LHCN-M2 (cell line): ENCODE results near the gene NSDHL. TPM values are rescaled to one million over a fixed set of nuclear protein-coding genes. Genes with fewer than 3 reads are reported as not detected.
"Not testable (repeated sequence)": the region's sequence is repeated elsewhere in the genome, so short reads cannot be mapped to it uniquely, and the experiment has no call there.

Source experiments
- DNase-seq: peaks from one replicate; pipeline ENCODE4 v3.0.0-alpha.2; 2012; ENCODE audit warnings: low read depth
- polyA plus RNA-seq: library from polyadenylated mRNA; unstranded; fragments of >200 nt; gene quantifications from one replicate; pipeline ENCODE4 v1.2.1, GENCODE V29; 2012; ENCODE audit warnings: missing spikeins
- total RNA-seq: library from RNA; depleted of rRNA; stranded (reverse); fragments of >200 nt; gene quantifications from 2 replicates; pipeline ENCODE4 v1.2.3, GENCODE V29; 2014; rRNA removed

NSDHL gene
- total RNA-seq: 14.1 and 15.6 TPM in 2 replicates
- 31.1 TPM for polyA plus RNA-seq

DNA sequence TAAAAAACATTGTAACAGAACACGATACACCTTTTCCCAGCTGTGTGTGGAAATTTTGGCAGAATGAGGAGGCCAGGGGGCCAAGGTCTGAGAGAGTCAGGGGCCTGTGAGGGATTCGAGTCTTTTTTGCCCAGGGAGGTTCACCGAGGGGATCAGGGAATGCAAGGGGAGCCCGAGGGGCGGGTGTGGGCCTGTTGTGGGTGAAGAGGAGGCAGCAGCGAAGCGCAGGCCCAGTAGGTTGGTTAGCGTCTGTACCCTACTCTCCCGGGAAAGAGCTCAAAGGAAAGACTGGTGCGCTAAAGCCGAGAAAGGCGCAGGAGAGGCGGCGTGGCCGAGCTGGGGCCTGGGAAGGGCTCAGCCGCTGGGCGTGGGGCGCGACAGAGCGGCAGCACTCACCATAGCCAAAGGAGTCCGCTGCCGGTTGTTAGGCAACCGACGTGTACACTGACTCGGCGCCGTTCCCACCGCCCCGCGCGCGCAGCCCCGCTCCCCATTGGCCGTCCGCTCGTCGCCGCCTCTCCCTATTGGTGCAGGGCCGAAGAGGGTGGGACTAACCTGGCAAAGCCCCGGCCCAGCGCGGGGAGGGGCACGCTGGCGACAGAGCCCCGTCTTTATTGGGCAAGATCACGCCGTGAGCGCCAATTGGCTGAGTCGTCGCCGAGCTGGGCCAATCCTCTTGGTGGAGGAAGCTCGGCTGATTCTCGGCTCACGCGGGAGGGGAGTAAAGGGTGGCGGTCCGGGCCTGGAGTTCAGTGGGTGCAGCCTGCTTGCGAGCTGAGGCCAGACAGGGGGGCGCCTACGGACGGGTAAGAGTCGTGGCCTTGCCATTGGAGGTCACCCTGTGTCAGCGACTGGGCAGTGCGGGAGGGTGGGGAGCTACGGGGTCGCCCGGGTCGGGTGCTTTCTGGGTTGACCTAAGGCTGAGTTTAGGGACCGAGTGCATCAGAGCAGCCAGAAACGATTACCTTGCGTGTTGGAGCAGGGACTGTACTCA is at the start of gene NSDHL, which contains the start of gene CETN2:
TSS of gene NSDHL (plus strand) at position 752 of the 994 bp plus-strand sequence. CDS start 15,262 bp downstream, outside the sequence.
TSS of gene CETN2 (minus strand) at position 446 of the 994 bp plus-strand sequence. CDS start at position 399, 47 bp downstream.
- DNase-seq: peak; percentile 91

- not testable (repeated sequence) for DNase-seq
Measured at GRCh38 chrX:152787062-152787461, 43.8 kb upstream of the NSDHL start.

- no peak for DNase-seq
Measured at GRCh38 chrX:152798945-152799344, 31.9 kb upstream of the NSDHL start.

- peak; percentile 64 for DNase-seq
Measured at GRCh38 chrX:152806035-152806434, 24.8 kb upstream of the NSDHL start.

DNA sequence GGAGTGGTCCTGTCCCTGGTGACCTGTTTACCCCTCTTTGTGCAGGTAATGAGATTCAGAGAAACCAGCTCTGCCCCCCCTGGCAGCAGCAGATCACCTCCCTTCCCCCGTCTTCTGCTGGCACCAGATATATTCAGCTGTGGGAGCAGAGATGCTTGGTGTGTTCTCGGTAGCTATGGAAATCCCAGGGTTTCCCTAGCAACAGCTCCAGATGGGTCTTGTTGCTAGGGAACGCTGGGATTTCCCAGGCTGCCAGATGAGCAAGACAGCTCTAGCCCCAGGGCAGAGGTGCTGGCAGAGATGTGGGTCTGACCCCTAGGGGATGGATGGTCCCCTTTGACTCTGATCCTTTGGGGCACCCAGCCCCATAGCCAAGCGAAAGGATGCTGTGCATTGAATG is 20.5 kb upstream of the NSDHL start:
- DNase-seq: no peak

GRCh38 chrX:152813206-152813605 is 17.7 kb upstream of the NSDHL start:
- no peak for DNase-seq

GRCh38 chrX:152814048-152814447 is 16.8 kb upstream of the NSDHL start:
- DNase-seq: no peak

GRCh38 chrX:152817078-152817764 is 13.6 kb upstream of the NSDHL start:
- DNase-seq: no peak

DNA sequence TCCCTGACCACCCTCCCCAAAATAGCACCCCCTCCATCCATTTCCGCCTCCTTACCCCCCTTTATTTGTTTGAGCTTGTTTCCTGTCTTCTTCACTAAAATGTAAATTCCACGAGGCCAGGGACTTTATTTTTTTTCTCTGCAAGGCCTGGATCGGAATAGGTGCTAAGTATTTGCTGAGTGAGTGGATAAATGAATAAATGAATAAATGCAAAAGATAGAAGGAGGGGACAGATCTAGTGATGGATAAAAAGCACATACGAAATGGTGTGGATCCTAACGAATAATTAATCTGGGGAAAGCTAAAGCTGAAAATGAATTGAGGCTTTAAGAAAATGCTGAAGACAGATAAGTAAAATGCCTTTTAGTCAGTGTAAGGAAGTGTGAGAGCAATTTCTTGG is 12.5 kb upstream of the NSDHL start:
- DNase-seq: no peak

DNA sequence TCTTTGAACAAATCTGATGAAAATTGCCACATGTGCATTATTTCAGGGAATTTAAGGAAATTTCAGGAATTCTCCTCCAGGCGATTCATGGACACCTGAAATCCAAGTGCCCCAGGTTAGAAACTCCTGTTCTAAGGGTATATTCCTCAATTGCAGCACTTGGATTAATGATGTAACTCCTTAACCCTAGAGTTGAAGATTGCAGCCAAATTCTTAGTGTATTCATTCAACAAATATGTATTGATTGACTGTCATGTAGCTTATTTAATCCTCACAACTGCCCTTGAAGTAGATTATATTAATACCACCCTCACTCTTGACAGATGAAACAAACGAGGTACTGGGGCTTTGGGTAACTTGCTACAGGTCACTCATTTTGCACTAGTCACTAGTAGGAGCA is 11.6 kb upstream of the NSDHL start:
- DNase-seq: no peak

DNA sequence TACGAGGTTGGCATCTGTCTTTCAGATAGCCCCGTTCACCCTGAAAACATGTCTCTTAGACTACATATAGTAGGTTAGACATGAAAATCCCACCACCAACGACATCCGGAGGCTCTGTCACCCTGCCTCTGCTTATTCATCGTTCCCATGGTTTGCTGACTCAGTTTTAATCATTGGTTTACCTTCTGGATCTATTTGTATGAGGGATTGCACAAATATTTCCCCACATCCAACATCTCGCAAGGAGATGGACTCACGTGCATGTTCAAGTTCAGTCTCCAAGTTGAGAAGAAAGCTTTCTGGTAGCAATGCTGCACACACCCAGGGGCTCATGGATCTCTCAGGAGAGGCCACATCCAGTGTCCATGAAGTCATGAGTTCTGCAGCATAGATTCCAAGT is 11.1 kb upstream of the NSDHL start:
- DNase-seq: no peak

GRCh38 chrX:152821145-152821765 is 9.6 kb upstream of the NSDHL start:
- no peak for DNase-seq

GRCh38 chrX:152822383-152823086 is 8.3 kb upstream of the NSDHL start:
- DNase-seq: no peak

DNA sequence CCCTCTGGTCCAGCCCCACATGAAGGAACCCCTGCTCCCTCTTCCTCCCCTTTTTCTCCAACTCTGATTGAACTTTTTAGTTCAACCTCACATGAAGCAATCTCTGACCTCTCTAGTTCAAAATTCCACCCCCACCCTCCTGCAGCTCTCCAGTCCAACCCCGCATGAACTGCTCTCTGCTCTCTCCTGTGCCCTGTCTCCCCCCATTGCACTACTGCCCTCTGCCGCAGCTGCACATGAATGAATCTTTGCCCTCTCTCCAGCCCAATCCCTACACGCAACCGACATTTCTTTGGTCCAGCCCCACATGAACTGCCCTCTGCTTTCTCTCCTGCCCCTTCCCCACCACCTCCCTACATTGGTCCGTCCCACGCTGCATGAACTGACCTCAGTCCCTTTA is 7.2 kb upstream of the NSDHL start:
- no peak for DNase-seq

GRCh38 chrX:152824841-152825374 is 6.0 kb upstream of the NSDHL start:
- no peak for DNase-seq

DNA sequence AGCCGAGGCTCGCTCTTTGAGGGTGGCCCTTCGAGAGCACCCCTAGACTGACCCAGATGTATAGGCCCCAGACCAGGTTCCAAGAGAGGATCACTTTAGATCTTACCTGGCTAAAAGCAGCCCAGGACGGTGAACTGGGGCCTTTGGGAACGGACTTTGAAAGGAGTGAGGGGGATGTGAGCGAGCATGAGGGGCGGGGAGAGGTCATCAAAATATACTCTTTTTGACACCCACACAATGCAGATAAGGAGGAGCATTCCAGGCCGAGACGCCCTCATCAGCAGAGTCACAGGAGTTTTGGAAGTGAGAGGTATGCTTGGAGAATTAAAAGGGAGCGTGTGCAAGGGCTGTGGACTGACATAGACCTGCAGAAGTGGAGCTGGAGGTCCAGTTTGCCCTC is 528 bp downstream of the NSDHL start:
- DNase-seq: no peak

DNA sequence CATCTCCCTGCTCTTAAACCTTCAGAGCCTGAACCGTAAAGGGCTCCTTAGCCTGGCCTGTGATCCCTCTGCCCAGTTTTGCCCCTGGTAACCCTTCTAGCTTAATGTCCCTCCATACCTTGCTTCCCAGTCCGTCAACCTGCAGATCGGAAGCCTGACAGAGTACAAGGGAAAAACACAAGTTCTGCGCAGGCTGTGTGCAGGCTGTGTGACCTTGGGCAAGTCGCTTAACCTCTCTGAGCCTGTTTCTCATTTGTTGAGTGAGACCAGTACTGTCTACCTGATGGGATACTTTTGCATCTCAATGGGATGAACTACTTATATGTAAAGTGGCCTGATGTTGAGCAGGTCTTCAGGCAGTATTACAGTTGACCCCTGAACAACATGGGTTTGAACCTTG is 1.7 kb downstream of the NSDHL start:
- DNase-seq: no peak

GRCh38 chrX:152833378-152833777 is 2.5 kb downstream of the NSDHL start:
- DNase-seq: no peak

GRCh38 chrX:152835470-152835869 is 4.6 kb downstream of the NSDHL start:
- not testable (repeated sequence) for DNase-seq

- no peak for DNase-seq
Measured at GRCh38 chrX:152842772-152843338, 12.0 kb downstream of the NSDHL start.

DNA sequence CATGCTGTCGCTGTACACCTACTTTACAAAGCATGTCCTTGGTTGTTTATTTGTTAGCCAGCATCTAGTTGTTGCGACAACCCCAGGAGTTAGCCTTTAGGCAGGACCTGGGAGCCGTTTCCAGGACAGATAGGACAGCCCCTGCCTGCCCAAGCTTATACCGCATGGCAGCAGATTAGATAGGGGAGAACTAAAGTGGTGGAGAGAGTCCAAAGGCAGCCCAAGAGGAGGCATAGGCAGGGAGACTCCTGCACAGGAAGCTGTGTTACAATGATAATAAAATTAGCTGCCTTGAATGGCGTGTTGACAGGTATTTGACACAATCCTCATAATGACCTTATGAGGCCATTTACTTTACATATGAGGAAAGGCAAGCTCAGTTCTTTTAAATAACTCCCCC is 13.0 kb downstream of the NSDHL start:
- DNase-seq: no peak
